Measurements from ENCODE around the gene C2orf92.
"Not testable (repeated sequence)": the region's sequence is repeated elsewhere in the genome, so short reads cannot be mapped to it uniquely, and the experiment has no call there.

The C2orf92 gene

DNA sequence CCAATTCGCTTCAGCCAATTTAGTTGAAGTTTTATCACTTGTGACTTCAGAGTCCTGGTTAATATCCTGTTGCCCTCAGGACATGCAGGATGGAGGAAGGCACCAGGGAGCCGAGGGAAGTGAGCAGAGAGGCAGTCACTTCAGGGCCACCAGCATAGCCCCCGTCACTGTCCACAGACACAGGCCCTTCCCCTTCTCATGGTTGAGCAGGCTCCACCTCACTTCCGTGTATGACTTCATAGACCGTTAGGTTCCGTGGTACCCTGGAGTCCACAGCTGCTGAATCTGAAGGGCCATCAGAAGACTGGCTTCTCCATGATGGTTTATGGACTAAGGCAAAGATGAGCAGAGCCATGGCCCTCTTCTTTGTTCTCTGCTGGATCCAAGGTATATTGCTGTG is at the start of gene C2orf92:
Gene C2orf92, plus strand, starts transcription at position 266 of the 400 bp plus-strand sequence. Its CDS starts 76 bp downstream, at position 342.
- no peak for DNase-seq (ENCODE audit: low read depth, low spot score)

DNA sequence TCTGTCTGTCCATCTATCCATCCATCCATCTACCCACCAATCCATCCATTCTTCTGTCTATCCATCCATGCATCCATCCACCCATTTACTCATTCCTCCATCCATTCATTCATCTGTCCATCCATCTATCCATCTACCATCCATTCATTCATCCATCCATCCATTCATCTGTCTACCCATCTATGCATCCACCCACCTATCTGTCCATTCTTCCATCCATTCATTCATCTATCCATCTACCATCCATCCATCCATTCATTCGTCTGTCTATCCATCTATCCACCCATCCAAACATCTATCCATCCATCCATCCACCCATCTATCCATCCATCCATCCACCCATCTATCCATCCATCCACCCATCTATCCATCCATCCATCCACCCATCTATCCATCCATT is 49.0 kb upstream of the C2orf92 start:
- not testable (repeated sequence) for DNase-seq (ENCODE audit: low read depth, low spot score)

DNA sequence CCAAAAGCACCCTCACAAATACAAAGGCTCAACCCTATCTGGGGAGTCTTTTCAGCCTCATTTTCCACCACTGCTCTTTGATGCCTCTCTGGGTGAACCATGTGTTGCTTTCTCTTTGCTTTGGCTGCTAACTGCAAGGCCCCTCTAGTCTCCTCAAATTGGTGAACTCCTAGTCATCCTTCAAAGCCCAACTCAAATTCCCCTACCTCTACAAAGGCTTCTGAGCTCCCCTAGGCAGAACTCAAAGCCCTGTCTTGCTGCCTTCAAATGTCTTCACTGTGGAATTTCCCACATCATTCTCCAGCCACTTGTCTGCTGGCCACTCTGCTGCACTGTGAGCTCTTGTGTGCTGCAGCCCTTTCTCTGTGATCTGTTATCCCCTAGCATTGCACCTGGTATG is 46.5 kb upstream of the C2orf92 start:
- DNase-seq (ENCODE audit: low read depth, low spot score) = not testable (repeated sequence)

DNA sequence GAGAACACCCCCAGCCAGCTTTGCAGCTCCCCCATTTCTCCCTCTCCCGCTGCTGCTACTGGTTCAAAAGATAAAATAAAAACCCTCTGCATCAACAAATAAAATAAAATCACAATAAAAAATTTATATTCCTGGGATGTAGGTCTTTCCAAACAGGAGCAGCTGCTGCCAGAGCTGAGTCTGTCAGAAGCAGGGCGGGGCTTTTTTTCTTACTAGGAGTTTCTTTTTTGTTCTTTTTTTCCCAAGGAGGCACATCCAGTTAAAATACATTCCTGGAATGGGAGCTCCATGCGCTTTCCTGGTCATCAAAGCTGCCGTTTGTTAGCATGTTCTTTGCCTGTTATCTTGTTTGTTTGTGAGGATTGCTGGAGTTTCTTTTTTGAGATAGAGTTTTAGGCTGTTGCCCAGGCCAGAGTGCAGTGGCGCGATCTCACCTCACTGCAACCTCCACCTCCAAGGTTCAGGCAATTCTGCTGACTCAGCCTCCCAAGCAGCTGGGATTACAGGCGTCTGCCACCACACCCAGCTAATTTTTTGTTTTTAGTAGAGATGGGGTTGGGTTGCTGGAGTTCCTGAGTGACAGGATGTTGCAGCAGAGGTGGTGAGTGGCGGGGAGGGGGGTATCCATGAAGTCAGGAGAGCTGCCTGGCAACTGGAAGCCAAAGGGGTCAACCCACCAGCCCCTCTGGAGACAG is 44.0 kb upstream of the C2orf92 start:
- not testable (repeated sequence) for DNase-seq (ENCODE audit: low read depth, low spot score)

DNA sequence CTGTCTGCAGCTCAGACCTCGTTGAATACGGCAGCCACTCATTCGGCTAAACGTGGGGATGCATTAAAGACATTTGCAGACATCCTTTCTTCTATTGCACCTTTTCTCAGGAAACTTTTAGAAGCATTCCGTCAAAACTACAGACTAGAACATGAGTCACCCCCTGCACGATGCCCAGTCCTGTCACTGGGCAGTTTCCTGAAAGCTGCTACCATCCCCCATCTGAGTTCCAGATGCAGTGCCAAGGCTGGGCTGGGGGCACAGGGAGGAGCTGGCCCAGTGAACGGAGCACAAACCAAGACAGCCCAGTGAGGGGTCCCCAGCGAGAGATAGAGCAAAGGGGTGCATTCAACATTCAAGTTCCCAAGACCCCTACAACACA is 43.5 kb upstream of the C2orf92 start:
- DNase-seq (ENCODE audit: low read depth, low spot score) = not testable (repeated sequence)

DNA sequence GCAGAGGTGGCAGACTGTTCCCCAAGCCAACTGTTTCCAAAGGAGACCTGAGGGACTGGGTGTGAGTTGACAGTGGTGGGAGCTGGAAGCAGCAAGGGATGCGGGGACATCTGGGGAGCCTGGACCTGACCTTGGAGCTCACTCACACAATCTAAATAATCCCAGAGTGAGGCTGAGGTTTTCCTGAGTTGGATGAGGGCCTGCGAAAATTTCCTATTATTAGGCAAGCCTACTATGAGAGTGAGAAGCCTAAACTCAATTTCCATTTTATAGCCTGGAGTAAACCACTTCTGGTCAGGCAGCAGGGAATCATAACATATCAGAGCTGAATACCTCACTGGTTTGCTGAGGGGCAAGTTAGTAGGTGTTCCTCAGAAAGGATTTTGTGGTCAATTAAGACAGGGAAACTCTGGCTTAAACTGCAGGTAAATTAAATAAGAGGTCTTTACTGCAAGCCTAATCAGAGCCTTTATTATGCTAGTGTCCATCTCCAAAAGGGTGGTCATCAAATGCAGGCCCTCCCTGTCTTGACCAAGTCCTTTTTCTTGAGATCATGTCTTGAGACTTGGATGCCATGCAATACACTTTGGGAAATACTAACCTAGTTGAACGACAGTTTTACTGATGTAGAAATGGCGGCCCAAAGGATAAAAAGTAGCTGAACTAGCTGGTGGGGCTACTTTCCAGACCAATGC is 25.3 kb upstream of the C2orf92 start:
- DNase-seq (ENCODE audit: low read depth, low spot score) = no peak

DNA sequence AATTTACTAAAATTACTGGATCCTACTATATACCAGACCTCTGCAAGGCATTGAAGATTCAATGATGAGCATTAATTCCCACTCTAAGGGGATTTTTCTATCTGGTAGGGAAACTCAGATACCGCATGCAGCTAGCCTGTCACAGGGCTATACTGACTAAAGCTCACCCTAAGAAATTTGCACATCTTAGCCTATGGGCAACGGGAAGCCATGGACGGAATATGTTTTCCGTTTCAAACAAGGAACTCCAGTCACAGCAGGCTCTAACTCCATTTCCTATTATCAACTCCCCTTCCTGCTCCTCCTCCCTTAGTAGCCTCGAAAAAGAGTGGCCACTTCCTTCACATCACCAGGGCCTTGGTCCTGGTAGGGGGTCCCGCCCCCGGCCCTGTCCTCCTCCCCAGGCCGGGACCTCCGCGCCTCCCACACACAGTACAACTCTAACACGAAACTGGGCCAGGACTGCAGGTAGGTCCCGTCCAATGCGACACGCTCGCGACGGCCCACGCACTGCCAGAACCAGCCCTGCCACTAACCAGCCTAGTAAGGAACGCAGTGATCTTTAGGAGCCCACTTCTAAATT is 24.3 kb upstream of the C2orf92 start:
- no peak for DNase-seq (ENCODE audit: low read depth, low spot score)

DNA sequence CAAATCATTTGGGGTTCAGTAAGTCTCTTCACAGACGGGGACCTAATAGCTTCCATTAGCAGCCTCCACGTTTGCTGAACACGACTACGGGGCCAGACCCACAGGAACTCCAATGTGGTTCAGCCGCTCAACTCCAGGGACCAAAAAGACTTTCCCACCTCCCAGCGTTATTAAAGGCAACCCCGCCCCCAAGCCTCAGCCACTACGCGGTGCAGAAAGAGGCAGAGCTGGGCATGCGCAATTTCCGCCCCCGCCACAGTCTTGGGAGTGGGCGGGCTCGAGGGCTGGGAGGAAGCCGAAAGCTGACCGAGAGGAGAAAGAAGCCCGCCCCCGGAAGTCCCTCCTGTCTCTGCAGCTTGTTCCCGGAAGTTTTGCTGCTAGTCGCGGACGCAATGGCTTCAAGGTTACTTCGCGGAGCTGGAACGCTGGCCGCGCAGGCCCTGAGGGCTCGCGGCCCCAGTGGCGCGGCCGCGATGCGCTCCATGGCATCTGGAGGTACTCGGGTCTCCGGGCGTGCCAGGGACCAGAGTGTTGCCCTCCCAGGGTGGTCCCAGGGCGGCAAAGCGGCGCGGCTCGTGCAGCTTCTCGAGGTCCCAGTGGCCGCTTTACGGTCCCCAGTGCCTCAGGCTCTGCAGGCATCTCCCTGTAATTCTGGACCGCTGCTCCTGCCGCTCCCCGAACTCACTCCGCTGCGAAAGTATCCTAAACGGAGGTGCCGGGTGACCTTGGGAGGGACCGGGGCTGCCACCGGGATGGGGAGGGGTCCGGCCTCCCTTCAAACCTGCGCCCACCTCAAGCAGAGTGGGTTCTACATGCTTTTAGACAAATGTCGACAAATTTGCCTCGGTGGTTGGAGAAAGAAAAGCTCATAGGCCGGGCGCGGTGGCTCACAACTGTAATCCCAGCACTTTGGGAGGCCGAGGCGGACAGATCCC is 23.6 kb upstream of the C2orf92 start, which contains the start of gene COX5B:
Gene COX5B, plus strand, starts transcription at position 368 of the 935 bp plus-strand sequence. Its CDS starts 25 bp downstream, at position 393.
- peak; percentile 98 for DNase-seq (ENCODE audit: low read depth, low spot score)

DNA sequence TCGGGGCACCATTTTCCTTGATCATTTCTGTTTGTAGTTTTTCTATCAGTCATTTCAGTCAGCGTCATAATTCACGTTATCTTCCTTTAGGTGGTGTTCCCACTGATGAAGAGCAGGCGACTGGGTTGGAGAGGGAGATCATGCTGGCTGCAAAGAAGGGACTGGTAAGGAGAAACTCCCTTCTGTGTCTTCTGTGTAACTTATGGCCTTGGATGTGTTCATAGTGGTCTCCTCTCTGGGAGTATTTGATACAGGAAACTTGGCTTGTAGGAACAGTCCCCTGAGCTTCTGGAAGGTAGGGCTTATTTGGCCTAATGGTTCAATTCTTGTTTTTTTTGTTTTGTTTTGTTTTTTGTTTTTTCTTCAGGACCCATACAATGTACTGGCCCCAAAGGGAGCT is 22.5 kb upstream of the C2orf92 start:
- no peak for DNase-seq (ENCODE audit: low read depth, low spot score)

DNA sequence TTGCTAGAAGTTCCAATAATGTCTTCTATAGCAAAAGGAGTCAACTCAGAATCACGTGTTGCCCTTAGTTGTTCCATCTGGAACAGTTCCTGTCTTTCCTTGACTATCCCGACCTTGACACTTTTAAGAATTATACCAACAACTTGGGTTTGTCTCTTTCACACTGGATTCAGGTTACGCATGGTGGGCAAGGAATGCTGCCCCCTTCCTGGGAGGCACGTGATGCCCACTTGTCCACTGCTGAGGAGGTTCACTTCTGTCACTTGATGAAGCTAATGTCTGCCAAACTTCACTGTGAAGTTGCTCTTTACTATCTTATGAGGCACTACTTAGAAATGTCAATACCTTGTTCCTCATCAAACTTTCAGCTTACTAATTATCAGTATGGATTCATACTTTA is 18.4 kb upstream of the C2orf92 start:
- no peak for DNase-seq (ENCODE audit: low read depth, low spot score)

DNA sequence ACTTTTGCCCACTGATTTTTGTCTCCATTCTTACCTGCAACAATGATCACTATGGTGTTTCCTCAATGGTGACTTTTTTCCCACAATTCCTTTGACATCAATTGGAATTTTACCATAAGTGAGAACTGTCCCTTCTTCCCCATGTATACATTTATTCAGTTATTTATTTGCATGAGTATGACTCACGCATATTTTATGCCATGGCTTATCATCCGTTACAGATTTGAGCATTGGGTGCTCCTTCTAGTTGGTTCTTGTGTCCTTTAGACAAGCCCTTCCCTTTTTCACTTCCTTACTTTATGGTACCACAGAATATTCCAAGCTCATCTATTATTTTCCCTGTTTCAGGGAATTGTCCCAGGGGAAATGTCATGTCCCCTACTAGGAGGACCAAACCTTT is 16.0 kb upstream of the C2orf92 start:
- no peak for DNase-seq (ENCODE audit: low read depth, low spot score)

DNA sequence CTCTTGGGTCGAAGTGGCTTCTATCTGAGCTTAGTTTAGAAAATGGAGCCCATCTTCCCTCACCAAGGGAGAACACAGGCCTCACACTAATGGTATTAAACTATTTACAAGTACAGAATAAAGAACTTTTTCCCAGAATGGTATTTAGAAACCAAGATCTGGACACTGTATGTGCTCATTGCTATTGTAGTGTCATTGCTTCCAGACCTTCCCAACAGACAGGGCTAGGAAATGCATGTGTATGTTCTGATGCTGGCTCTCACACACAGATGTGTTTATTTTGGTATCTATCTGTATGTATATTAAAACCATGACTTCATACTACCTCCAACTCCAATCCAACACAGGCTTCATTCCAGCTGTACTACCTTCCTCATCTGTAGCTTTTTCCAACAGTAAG is 15.6 kb upstream of the C2orf92 start:
- DNase-seq (ENCODE audit: low read depth, low spot score) = no peak

DNA sequence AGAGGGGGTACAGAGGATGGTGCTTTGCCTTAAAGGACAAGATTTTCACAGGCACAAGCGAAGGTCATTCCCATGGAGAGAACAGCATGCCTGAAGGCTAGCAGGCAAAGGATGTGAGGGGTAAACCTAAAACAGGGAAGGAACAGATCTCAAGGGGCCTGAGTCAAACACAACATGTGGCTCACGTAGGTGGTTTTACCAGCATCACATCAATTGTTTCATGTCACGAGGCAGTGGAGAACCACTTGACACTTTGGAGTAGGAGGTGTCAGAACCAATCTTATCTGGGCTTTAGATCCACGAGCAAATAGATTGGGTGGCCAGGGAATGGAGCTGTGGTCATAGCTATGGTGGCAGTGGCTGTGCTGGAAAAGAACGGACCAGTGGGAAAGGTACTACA is 15.2 kb upstream of the C2orf92 start:
- no peak for DNase-seq (ENCODE audit: low read depth, low spot score)

DNA sequence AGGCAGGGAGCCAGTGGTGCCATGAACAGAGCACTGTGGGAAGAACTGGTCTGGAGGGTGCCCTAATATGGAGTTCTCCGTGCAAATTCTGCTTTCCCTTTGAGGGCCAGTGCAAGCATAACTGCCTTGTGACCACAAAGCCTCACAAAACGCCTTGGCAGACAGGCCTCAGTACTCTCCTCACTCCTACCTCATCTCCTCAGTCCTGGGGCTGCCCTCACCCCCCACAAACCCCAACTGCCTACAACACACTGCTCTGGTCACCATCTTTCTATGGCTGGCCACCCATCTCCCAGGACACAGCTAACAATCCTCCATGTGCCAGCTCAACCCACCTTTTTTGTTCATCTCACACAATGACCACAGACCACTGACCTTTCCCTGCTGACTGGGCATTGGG is 14.7 kb upstream of the C2orf92 start:
- no peak for DNase-seq (ENCODE audit: low read depth, low spot score)

DNA sequence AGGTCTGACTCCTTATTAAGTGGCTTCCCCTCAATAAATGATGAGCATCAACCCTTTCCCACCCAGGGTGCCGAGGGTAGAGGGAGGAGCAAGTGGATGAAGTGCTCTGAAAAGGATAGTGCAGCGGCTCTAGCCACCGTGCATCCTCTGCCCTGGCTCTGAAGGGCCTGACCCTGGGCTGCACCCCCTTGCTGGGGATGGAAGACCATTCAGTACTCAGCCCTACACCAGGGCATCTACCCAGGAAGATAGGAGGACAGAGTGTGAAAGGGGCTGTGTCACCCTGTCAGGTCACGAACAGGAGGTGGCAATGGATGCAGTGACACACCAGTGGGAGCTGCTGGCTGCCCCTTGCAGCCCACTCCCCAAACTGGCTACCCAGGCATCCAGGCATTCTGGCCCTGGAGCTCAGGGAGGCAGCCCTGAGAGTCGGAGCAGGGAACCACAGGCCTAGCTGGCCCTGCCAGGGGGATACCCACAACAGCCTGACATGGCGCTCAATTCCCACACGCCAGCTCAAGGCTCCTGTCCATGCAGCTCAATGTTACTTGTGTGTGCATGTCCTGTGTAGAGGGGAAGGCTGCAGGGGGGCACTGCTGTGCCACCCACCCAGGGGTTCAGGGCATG is 13.3 kb upstream of the C2orf92 start:
- no peak for DNase-seq (ENCODE audit: low read depth, low spot score)

DNA sequence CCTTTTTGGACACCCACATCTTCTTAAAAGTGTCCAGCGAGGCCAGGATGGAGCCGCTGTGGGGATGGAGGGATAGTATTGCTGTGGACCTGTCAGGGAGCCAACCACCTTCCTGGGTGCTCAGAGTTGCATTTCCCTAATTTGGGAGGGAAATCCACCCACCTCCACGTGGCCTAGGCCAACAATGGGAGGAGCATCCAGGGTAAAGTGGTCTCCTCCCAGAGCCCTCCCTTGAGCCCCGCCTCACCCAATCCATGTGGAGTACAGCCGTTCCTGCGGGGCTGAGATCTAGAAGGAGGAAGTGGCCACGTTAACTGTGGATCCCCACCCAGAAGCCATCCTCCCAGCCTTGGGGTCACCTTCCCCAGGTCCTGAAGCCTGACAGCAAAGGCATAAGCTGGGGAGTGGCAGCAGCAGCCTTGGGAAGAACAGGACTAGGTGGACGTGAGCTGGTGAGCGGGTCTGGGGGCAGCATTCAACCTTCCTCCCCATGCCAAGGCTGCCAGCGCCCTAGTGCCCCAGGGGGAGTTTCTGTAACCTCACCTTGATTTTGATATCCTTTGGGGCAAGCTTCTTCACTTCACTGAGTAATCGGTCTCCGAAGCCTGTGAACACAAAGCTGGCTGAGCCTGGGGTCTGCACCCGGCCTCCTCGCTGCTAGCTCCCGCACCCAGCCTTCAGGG is 12.5 kb upstream of the C2orf92 start:
- no peak for DNase-seq (ENCODE audit: low read depth, low spot score)

DNA sequence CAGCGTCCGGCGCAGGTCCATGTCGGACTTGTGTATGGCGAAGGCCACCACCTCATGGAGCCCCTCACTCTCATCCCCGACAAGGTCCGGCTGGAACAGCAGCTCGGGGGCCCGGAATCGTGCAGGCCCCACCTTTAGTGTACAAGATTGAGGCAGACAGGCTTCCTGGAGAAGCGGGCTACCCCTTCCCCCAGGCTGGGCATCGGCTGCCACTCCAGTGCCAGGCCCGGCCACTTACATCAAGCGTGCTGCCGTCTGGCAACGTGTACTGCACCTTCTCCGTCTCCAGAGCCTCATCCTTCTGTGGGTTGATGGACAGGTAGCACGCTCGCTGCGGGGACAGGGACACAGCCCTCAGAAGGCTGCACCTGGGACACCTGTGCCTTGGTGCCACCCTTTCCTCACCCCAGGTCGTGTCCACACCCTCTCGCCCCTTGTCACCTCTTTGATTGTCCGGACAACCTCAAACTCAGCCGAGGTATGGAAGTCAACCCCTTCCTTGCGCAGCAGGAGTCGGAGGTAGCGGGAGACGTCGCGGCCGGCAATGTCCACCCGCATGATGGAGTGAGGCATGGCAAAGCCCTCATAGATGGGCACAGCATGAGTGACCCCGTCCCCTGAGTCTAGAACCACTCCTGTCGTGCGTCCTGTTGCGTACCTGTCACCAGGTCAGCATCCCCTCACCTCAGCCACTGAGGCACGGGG is 11.4 kb upstream of the C2orf92 start:
- no peak for DNase-seq (ENCODE audit: low read depth, low spot score)

DNA sequence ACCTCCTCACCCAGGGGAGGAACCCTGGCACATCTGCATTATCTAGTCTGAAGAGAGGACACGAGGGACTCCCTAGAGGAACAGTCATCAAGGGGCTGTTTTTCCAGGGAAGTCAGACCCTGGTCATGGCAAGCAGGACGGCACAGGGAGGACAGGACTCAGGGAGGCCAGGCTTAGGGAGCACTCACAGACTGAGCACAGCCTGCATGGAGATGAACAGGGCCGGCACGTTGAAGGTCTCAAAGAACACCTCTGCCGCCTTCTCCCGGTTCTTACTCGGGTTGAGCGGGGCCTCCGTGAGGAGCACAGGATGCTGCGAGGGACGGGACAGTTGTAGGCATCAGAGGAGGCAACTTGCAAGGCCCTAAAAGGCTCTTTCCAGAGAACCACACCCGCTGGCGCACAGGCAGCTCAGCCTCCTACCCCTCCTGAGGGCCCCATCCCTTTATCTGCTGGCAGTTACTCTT is 10.8 kb upstream of the C2orf92 start:
- DNase-seq (ENCODE audit: low read depth, low spot score) = no peak

DNA sequence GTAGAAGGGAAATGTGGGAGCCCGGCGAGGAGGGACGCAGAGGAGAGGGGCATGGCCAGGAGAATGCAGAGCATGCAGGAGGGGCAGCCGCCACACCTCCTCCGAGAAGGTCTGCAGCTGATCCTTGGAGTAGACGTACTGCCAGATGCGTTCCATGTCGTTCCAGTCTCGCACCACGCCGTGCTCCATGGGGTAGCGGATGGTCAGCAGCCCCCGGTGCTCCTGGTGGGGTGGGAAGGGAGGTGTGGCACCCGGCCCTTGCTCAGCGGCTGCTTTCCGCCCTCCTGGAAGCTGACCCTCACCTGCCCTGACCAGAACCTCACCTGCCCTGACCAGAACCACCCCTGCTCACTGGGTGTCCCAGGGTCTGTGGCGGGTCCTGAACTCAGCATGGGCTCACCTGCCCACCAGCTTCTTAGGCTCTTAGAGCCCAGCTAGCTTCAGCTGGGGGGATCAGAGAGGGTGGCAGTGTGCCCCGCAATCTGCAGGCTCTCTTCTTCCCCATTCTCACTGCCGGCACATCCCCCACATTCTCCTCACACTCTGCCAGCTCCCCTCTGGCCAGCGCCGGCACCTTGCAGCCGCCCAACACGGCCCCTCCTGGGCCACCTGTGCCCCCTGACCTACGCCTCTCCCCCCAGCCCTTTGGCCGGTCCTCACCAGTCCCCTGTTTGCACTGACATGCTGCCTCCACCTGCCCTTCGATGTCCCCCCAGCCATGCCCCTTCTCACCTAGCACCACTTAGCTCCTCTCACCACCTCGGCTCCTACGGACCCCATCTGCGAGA is 10.1 kb upstream of the C2orf92 start:
- DNase-seq (ENCODE audit: low read depth, low spot score) = no peak
